IMR-90 (cell line): ENCODE results near the gene MAP2.

ENCODE experiments used
- BHLHE40 ChIP-seq: fragments of 150-350 bp; IDR thresholded peaks from 2 replicates; pipeline ENCODE4 v1.6.1; 2016; ENCODE audit warnings: mild to moderate bottlenecking, low read depth, low read length
- CEBPB ChIP-seq: IDR thresholded peaks from 2 replicates; pipeline ENCODE4 v1.6.1; 2012; ENCODE audit warnings: low read depth, low read length, improper control_type of control experiment
- CHD1 ChIP-seq: IDR thresholded peaks from 2 replicates; pipeline ENCODE4 v1.6.1; 2012; ENCODE audit warnings: low read depth, low read length, improper control_type of control experiment
- FOS ChIP-seq: fragments of 150-350 bp; IDR thresholded peaks from 2 replicates; pipeline ENCODE4 v1.6.1; 2016; ENCODE audit warnings: low read depth, low read length
- NFE2L2 ChIP-seq: fragments of 150-350 bp; IDR thresholded peaks from 2 replicates; pipeline ENCODE4 v1.6.1; 2016; ENCODE audit warnings: low read depth, mild to moderate bottlenecking, low read length
- POLR2A ChIP-seq: IDR thresholded peaks from 2 replicates; pipeline ENCODE4 v1.6.1; 2012; ENCODE audit warnings: mild to moderate bottlenecking, low read depth, low read length
- RAD21 ChIP-seq: IDR thresholded peaks from 2 replicates; pipeline ENCODE4 v1.6.1; 2012; ENCODE audit warnings: low read length, improper control_type of control experiment
- RFX5 ChIP-seq: IDR thresholded peaks from 2 replicates; pipeline ENCODE4 v1.8.0; 2012; ENCODE audit warnings: low read depth, mild to moderate bottlenecking, low read length, moderate library complexity
- USF2 ChIP-seq: fragments of 150-350 bp; IDR thresholded peaks from 2 replicates; pipeline ENCODE4 v1.6.1; 2017; ENCODE audit warnings: mild to moderate bottlenecking, antibody characterized with exemption, low read length, low read depth
- TF ChIP-seq, protein P1 (sequence below): conservative IDR thresholded peaks from 2 replicates; pipeline ENCODE4 v1.5.1; 2012; ENCODE audit warnings: mild to moderate bottlenecking, low read depth, low read length, improper control_type of control experiment

GRCh38 chr2:209726311-209726710 lies 302.5 kb downstream of the MAP2 start:
- TF ChIP-seq, protein P1, sequence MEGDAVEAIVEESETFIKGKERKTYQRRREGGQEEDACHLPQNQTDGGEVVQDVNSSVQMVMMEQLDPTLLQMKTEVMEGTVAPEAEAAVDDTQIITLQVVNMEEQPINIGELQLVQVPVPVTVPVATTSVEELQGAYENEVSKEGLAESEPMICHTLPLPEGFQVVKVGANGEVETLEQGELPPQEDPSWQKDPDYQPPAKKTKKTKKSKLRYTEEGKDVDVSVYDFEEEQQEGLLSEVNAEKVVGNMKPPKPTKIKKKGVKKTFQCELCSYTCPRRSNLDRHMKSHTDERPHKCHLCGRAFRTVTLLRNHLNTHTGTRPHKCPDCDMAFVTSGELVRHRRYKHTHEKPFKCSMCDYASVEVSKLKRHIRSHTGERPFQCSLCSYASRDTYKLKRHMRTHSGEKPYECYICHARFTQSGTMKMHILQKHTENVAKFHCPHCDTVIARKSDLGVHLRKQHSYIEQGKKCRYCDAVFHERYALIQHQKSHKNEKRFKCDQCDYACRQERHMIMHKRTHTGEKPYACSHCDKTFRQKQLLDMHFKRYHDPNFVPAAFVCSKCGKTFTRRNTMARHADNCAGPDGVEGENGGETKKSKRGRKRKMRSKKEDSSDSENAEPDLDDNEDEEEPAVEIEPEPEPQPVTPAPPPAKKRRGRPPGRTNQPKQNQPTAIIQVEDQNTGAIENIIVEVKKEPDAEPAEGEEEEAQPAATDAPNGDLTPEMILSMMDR: no peak
- TF ChIP-seq POLR2A (no peak), USF2 (no peak), CEBPB (no peak), RFX5 (no peak), FOS (no peak), BHLHE40 (no peak), RAD21 (no peak), CHD1 (no peak), NFE2L2 (no peak)
